T-helper 1 cell treated with Interleukin-12 subunit alpha and Interleukin-12 subunit beta and Interleukin-4 antibody, amounts not matched to agents 30 ng/mL and 1 ng/mL, for 36 hours (primary cell): ENCODE data around the gene CDAN1. TPM values are rescaled to one million over a fixed set of nuclear protein-coding genes. Genes with fewer than 3 reads are reported as not detected.

Source experiments
- intact Hi-C: fragments of 100-400 bp; cut with micrococcal nuclease; formaldehyde crosslinking; loops from one replicate; pipeline ENCODE4 v1.15.1; 2024
- total RNA-seq: library from RNA; stranded (reverse); gene quantifications from 2 replicates; pipeline ENCODE4 v1.2.3, GENCODE V29; 2022

Gene CDAN1
- total RNA-seq, 1 donor from 2014 or later = 22.4 TPM

DNA sequence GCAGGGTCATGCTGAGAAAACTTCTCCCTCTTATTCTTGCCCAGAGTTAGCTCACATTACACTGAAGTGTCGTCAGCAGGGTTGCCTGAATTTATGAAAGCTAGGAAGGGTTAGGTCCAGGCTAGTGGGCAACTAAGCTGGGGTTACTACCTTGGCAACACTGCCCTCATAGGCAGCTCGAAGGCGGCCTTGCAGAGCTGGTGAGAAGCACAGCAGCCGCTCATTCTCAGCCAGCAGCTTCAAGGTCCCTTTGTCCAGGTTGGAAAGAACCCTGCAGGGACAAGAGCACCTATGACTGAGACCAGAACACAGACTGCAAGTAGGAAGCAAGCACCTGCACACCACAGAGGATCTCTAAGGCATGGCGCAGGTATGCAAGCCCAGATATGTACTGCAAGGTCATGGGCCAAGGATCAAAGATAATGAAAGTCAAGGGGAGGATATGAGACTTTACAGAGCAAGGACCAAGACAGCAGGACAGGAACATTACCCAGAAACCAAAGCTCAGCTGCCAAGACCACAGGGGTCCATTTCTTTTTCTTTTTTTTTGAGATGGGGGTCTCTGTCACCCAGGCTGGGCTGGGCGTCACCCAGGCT lies 2.8 kb downstream of the CDAN1 start:
- intact Hi-C loops = loop anchor here (10.0 kb wide), 1 partner anchor 909 kb away; the partner anchor contains the start of gene JMJD7

DNA sequence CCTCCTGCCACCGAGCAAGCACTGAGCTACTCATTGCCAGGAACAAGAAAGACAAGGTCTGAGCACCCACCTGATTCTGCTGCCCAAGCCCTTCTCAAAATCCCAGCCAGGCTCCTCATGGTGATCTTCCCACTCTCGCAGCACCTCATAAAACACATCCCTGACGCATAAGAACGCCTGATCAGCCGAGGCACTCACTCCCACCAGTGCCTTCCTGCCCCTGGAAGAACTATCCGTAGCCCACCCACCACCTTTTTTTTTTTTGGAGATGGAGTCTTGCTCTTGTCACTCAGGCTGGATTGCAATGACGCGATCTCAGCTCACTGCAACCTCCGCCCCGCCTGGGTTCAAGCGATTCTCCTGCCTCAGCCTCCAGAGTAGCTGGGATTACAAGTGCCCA lies 3.9 kb downstream of the CDAN1 start:
- intact Hi-C loops = loop anchor here (10.0 kb wide), 1 partner anchor 908 kb away; the partner anchor contains the start of gene JMJD7

DNA sequence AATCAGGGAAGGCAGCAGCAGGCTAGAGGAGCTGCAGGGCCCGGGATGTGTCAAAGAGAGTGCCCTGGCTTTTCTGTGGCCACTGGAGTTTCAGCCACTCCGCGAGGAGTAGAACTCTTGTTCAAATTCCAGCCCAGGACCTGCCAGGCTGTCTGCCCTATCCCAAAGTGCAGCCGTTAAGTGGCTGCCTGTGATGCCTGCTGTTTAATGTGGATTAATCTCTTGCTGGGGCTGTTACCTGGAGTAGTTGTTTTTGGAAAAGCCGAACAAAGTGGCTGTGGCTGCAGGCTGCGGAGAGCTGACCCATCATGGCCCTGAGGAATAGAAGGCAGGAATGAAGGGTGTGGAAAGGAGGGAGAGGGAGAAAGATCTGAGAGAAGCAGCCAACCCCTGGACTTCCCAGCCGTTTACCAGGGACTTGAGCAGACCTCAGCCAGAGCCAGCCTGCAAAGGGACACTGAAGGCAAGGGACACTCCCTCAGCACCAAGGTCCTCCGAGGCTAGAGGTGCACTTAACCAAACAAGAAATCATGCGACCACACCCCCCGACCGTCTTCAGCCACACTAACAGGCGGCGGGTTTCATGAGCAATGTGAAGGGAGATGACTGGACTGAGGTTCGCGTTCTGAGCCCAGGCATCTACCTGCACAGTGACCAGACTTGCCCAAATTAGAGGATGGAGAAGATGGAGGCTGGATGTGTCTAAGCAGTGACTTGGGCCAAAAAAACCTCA lies 4.7 kb downstream of the CDAN1 start:
- intact Hi-C loops = loop anchor here (10.0 kb wide), 1 partner anchor 907 kb away; the partner anchor contains the start of gene JMJD7

DNA sequence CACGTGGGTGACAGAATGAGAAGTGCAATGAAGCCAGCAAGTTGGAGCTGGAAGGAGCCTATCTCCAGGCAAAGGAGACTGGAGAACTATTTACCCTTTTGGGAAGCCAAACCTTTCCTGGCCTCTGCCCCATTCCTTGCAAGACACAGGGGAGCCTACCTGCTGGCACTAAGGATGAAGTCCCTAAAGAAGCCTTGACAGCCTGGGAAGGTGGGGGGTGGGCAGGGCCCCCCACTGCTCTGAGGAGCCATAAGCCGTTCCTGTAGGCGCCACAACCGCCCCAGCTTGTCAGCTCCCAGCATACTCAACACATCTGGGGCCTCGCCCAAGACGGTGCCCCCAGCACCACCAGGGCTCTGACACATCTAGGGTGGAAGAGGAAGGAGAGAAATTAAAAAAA lies 5.5 kb downstream of the CDAN1 start:
- intact Hi-C loops = loop anchor here (10.0 kb wide), 1 partner anchor 907 kb away; the partner anchor contains the start of gene JMJD7

DNA sequence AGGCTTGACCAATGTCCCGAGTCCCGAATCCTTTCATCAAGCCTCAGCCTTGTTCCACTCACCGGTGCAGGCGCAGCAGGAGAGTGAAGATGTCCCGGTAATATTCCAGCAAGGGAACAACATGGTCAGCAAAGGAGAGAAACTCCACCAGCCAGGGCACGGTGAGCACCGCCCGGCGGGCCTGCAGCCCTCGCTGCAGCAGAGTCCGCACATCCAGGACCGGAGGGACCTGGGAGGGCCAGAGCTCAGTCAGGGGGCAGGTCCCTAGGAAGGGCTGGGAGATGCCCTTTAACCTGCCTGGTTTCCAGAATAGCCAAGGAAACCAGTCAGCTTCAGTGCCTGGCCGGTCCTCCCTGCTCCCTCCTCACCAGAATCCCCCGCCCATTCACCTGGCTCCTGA lies 6.4 kb downstream of the CDAN1 start:
- intact Hi-C loops = loop anchor here (10.0 kb wide), 1 partner anchor 906 kb away; the partner anchor contains the start of gene JMJD7

DNA sequence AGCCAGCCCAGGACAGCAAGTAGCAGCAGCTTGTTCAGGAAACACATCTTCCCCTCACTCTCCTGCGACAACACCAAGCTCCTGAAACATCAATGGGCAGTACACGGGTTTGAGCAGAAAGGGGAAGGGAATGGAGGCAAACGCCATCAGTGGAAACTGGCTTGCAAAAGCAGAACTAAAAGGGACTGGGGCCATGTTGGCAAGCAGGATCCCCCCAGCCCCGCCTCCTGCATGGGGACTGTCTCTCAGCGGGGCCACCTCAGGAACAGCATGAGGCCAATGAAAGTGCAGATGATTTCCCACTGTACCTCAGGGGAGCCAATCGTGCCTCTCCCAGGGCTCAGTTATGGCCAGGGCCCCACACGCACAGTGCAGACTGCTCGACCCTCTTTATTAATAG lies 6.8 kb downstream of the CDAN1 start:
- intact Hi-C loops = loop anchor here (10.0 kb wide), 1 partner anchor 905 kb away; the partner anchor contains the start of gene JMJD7

DNA sequence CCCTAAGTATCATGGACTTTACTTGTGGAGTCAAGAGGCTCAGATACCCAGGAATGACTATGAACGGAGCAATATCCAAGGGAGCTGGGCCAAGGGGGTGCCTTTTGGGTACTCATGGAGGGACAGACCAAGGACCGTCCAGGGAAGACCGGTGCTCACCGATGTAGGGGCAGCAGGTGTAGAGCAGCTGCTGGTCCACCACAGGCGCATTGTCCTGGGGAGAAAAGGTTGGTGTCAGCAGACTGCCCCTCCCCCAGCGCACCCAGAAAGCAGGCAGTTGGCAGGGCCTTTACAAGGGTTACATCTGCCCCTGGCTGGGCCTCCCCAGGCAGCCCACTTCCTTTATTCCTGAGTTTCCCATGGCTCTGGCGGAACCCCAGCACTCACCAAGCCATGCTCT lies 7.5 kb downstream of the CDAN1 start:
- intact Hi-C loops = no loop called here

DNA sequence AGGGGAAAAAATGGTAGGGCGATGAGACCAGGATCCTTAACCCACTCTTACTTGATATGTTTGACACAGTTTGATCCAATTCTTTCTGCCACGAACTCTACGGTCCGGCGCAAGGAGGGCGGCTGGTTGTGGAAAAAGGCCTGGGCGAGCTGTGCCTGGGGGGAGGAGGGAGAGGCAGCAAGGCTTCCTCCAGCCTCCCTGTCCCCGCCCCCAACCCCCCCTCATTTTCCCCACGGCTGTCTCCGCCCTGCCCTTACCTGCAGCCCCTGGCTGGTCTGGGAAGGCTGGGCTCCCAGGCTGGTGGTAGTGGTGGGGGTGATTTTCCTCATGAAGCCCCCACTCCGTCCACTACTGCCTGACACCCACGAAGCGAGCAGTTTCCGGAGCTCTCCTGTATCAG lies 8.0 kb downstream of the CDAN1 start:
- intact Hi-C loops = no loop called here

DNA sequence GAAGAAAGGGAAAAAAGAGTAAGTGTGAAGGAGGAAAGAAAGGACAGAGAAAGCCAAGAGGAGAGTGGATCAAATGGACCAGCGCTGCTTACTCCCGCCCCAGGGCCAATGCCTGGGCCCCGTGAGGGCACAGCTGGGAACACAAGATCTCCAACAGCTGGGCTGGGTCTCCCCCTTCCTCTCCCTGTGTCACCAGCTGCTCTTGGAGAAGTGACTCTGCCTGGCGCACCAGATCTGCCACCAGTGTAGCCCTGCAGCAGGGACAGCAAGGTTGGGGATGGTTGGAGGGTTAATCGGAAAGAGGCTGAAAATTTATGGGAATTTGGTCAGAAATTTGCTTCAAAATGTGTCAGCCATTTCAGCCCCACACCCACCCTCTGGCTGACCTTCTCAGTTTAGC lies 8.4 kb downstream of the CDAN1 start:
- intact Hi-C loops = no loop called here

DNA sequence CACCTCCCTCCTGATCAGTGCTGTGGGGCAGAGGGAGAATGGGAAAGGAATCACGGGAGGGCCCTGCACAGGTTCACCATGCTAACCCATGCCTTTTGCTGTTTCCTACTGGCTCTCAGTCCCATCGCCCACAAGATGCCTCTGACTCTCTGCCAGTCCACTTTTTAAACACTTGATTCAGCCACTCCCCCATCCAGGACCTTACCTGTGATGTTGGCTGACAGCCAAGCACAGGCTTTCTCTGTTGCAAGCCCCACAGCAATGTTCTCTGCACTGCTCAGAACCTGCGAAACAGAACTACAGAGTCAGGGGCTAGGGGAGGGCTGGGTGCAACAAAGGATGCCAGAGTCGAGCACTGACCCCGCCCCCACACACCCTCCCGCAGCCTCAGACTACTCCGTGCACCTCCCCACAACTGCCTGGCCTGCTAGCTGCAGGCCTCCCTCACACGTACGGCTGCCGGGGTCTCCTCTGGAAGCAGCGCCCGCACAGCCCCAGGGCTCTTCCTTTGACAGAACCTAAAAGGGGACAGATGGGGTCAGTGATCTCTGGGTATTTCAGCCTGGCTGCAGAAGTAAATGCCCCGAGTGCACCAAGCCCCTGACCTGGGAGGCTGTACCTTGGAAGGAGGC lies 9.1 kb downstream of the CDAN1 start:
- intact Hi-C loops = no loop called here

DNA sequence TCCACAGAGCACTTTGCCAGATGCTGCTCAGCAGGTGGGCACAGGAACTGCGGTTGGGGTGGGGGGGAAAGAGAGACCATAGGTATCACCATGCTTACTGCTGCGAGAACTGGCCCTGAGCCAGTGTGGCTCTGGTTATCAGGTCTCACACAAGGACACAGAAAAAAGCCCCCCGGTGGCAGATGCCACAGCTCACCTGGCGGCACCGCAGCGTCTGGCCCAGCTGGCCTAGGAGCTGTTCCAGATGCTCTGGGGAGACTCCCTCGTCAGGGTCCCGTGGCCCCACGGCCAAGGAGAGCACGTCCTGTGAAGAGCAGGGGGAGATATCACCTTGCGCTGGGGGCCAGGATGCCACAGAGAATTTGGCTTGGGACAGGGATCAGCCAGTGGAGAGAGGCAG lies 10.8 kb downstream of the CDAN1 start:
- intact Hi-C loops = no loop called here

DNA sequence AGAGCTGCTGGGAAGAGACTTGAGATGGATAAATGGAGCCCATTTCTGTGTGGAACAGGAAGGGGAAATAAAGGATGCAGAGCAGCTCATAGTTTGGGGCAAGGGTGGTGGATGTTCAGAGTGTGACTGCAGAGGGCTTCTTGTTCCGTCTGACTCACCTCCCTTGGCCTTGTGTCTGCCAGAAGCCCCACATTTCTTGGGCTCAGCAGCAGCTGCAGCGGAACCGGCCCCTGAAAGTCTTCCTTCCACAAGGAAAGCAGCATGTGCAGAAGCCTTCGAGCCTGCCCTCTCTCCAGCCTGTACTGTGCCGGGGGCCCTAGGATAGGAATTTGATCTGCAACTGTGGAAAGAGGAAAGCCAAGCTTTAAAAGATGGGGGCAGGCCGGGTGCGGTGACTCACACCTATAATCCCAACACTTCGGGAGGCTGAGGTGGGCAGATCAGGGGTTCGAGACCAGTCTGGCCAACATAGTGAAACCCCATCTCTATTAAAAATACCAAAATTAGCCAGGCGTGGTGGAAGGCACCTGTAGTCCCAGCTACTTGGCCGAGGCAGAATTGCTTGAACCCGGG lies 11.5 kb downstream of the CDAN1 start:
- intact Hi-C loops = no loop called here

DNA sequence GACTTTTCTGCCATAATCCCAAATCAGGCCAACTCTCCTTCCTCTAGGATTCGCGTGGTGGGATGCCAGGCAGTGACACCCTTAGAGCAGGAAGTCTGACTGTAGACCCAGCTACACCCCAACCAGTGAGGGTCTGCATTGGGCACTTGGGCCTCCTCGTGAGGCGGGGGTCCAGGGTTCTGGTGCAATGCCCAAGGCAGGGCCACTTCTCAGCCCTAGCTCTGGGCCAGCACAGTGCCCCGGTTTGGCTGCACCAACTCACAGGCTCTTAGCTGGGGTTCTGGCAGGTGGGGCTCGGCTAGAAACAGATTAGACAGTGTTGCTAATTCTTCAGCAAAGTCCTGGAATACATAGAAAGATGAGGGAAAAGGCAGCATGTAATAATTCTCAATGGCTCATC lies 12.7 kb downstream of the CDAN1 start:
- intact Hi-C loops = no loop called here

DNA sequence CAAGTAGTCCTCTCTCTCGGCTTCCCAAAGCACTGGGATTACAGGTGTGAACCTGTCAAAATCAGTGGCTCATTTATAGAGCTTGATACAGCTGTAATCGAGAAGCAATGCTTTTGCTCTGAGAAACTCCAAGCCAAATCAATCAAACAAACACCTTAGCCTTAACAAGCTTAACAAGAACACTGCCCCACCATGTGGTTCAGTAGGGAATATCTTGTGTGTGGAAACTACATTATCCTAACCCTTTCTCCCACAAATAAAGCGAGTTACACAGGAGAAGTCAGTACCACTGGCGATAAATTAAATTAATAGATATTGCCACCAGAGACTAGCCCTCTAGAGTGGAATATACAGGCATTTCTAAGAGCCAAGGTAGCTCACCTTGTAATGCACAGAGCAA lies 13.9 kb downstream of the CDAN1 start:
- intact Hi-C loops = no loop called here

DNA sequence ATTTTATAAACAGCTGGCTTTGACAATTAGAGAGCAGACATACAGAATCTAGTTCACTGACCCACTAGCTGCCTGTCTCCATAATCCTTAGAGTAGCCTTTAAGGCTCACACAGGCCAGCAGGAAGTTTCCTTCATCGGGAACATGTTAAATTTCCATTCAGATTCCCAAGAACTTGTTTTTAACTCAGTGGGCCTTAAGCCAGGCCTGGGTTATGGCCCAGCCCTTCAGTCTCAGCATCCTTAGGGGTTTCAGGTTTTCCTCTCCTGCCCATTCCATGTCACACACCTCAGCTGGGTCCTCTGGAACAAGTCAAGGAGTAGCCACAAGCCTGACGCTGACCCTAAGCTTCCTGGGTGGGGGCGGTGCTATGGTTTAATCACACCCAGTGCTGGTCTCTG lies 15.0 kb downstream of the CDAN1 start:
- intact Hi-C loops = no loop called here

DNA sequence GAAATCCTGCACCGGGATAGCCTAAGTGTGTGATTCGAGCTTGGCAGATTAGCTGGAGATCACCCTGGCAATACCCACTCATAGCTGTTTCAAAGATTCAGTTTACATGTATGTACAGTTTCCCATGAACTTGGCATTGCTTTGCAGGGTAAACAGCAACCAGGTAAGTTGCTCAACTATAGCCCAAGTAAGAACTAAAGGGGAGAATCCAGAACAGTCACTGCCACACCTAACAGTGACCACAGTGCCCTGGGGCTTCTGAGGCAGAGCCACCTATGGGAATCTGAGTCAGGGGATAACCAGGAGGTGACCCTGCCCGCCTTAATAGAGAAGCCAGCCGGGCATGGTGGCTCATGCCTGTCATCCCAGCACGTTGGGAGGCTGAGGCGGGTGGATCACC lies 15.9 kb downstream of the CDAN1 start:
- intact Hi-C loops = no loop called here

DNA sequence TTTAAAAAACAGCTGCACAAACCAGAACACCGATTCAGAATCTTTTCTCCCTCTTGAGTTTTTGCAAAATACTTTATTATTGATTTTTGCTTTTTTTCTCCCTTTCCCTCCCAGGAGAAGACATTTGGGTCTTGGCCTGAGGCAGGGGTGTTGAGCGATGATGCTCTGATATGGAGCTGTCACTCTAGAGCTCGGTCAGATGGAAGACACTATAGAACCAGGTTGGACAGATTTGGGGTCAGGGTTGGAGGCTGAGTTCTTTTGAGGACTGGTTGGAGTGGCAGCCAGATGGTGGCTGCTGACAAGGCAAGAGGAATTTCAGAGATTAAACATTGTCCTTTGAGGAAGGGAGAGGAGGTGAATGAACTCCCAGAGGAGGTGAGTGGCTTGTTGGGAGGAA lies 16.9 kb downstream of the CDAN1 start:
- intact Hi-C loops = no loop called here

DNA sequence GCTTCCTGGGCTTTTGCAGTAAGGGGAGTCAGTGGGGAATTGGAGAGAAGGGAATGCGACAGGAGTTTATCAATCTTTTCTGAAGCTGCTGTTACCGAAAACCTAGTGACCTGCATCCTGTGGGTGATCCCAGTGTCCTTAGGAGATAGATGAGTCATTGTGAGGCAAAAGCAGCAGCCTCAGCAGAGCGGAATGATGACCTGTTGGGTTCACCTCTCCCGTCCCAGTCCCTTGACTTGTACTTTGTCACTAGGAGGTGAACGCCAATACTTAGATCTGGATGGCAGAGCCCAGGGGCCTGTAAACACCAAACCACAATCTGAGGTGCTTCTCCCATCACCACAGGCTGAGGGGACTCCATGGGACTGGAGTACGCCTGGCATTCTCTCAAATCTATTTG lies 17.9 kb downstream of the CDAN1 start:
- intact Hi-C loops = no loop called here

DNA sequence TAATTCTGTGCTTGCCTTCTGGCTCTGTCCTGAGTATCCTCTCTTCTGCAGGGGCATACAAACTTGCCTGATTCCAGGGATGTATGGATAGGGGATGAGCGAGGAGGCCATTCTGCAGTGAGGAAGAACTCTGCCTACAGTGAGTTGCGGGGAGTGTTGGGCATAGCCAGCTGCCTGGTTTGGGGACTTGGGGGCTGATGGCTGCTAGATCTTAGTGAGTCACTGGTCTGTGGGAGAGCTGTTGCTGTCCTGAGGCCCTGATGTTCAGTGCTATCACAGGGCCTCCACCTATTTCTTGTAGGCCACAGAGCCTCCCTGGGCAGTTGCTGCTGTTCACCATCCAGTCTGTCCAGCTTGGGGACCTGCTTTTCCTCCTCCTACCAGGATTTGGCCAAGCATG lies 20.3 kb downstream of the CDAN1 start:
- intact Hi-C loops = no loop called here

DNA sequence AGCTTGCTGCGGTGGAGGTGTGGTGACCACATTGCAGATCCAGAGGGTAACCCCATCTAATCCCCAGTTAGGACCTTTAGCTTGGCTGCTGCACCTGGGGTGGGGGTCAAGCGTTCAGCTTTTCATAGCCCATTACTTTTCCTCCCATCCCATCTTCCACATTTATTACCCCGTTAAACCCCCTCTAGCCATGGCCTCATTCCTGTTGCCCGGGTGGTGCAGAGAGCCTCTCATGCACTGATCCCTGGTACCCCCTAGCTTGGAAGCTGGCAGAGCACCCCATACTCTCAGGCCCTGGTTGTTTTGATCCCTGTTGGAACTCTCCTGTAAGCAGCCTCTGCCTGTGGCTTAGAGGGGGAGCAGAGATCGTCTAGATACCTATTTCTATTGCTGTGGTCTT lies 20.8 kb downstream of the CDAN1 start:
- intact Hi-C loops = no loop called here

DNA sequence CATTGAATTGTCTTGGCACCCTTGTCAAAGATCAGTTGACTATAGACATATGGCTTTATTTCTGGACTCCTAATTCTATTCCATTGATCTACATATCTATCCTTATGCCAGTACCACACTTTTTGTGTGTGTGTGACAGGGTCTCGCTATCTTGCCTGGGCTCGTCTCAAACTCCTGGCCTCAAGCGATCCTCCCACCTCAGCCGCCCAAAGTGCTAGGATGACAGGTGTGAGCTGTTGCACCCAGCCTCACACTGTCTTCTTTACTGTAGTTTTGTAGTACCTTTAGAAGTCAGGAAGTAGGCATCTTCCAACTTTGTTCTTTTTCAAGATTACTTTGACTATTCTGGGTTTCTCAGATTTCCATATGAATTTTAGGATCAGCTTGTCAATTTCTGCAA lies 24.3 kb downstream of the CDAN1 start:
- intact Hi-C loops = no loop called here

DNA sequence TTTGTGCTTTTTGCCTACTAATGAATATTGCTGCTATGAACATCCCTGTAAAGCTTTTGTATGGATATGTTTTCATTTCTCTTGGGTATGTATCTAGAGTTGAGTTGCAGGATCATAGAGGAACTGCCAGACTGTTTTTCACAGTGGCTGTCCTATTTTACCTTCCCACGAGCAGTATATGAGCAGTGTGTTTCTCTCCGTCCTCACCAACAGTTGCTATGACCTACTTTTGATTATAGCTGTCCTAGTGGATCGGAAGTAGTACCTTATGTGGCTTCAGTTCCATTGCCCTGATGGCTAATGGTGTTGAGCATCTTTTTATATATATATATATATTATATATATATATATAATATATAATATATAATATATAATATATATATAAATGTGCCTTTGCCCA lies 25.2 kb downstream of the CDAN1 start:
- intact Hi-C loops = no loop called here
